ENCODE data around the gene CBX8. TPM values are rescaled to one million over a fixed set of nuclear protein-coding genes. Genes with fewer than 3 reads are reported as not detected.

CBX8 gene
- total RNA-seq, 2 donors from 2014 or later: 4.7 to 4.8 TPM

DNA sequence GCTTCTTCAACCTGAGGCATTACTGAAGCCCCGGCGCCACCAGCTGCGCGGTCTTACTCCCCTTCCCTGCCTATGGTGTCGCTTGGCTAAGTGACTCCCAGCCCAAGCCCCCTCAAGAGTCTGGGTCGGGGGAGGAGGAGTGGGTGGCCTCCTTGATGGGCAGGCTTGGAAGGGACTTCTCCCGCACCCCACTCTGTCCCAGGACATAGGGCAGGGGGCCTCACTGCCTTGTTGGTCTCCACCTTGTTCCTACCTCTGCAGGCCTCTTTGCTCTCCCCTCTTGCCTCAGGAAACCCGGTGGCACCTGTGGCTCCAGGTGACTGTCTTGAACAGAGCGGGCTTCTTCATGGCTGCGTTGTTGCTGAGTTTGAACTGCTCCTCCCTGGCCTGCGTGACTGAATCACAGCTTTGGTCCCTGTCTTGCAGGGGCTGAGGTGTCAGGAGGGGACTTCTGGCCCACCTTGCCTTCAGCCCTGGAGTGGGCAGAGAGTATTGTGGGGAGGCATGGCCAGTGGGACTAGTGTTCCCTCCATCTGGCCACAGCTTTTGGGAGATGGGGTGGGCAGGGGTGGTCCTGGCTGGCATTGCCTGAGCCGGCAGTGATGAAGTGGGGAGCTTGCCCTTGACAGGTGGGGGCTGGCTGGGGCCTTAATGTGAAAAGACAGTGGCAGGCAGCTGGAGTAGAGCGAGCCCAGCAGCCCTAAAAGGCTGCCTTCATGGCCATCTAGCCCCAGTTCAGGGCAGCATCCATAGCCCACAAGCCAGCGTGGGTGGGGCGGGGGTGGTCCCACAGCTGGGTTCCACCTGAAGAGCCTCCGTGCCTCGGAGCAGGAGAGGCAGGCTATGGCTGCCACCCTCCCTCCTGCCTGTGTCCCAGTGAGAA lies 11.6 kb downstream of the CBX8 start:
- intact Hi-C loops (cut with DNase I): no loop called here
- Histone ChIP-seq H3K36me3 (no peaks in the 10 kb centered on the region), H3K9me3 (no peaks in the 10 kb centered on the region), H3K27me3 (replicated peaks; ENCODE audit: insufficient read depth) (peaks cover 6% of the 10 kb centered on the region), H3K27ac (no peak overlapping the region), H3K4me3 (no peak overlapping the region), H3K4me1 (replicated peaks) (no peaks in the 10 kb centered on the region)
- TF ChIP-seq POLR2AphosphoS5 (IDR thresholded peaks at IDR 0.05): no peak
- no peak for TF ChIP-seq POLR2A (IDR thresholded peaks at IDR 0.05)
- TF ChIP-seq, protein P1, sequence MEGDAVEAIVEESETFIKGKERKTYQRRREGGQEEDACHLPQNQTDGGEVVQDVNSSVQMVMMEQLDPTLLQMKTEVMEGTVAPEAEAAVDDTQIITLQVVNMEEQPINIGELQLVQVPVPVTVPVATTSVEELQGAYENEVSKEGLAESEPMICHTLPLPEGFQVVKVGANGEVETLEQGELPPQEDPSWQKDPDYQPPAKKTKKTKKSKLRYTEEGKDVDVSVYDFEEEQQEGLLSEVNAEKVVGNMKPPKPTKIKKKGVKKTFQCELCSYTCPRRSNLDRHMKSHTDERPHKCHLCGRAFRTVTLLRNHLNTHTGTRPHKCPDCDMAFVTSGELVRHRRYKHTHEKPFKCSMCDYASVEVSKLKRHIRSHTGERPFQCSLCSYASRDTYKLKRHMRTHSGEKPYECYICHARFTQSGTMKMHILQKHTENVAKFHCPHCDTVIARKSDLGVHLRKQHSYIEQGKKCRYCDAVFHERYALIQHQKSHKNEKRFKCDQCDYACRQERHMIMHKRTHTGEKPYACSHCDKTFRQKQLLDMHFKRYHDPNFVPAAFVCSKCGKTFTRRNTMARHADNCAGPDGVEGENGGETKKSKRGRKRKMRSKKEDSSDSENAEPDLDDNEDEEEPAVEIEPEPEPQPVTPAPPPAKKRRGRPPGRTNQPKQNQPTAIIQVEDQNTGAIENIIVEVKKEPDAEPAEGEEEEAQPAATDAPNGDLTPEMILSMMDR (IDR thresholded peaks at IDR 0.05): no peak
- WGBS: 97% methylated on average over 15 of the region's 17 CpGs
- DNase-seq (ENCODE audit: low spot score): no peak

DNA sequence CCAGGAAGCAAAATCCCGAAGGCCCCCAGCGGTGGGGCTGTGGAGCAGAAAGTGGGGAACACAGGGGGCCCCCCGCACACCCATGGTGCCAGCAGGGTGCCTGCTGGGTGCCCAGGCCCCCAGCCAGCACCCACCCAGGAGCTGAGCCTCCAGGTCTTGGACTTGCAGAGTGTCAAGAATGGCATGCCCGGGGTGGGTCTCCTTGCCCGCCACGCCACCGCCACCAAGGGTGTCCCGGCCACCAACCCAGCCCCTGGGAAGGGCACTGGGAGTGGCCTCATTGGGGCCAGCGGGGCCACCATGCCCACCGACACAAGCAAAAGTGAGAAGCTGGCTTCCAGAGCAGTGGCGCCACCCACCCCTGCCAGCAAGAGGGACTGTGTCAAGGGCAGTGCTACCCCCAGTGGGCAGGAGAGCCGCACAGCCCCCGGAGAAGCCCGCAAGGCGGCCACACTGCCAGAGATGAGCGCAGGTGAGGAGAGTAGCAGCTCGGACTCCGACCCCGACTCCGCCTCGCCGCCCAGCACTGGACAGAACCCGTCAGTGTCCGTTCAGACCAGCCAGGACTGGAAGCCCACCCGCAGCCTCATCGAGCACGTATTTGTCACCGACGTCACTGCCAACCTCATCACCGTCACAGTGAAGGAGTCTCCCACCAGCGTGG lies 12.4 kb downstream of the CBX8 start:
- 92% methylated on average over 29 of the region's 31 CpGs for WGBS
- no peak overlapping the region for H3K27ac ChIP-seq
- no peaks in the 10 kb centered on the region for H3K4me1 ChIP-seq (replicated peaks)
- no peaks in the 10 kb centered on the region for H3K9me3 ChIP-seq
- no peak overlapping the region for H3K4me3 ChIP-seq
- peaks cover 3% of the 10 kb centered on the region for H3K27me3 ChIP-seq (replicated peaks; ENCODE audit: insufficient read depth)
- H3K36me3 ChIP-seq: no peaks in the 10 kb centered on the region
- TF ChIP-seq POLR2AphosphoS5 (IDR thresholded peaks at IDR 0.05): no peak
- TF ChIP-seq, protein P1 (IDR thresholded peaks at IDR 0.05): no peak
- no peak for TF ChIP-seq POLR2A (IDR thresholded peaks at IDR 0.05)
- intact Hi-C loops (cut with DNase I): no loop called here
- DNase-seq (ENCODE audit: low spot score): no peak

DNA sequence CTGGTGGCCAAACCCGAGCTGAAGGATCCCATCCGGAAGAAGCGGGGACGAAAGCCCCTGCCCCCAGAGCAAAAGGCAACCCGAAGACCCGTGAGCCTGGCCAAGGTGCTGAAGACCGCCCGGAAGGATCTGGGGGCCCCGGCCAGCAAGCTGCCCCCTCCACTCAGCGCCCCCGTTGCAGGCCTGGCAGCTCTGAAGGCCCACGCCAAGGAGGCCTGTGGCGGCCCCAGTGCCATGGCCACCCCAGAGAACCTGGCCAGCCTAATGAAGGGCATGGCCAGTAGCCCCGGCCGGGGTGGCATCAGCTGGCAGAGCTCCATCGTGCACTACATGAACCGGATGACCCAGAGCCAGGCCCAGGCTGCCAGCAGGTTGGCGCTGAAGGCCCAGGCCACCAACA lies 13.0 kb downstream of the CBX8 start:
- WGBS: 94% methylated on average over 17 of the region's 18 CpGs
- Histone ChIP-seq H3K4me1 (replicated peaks) (no peaks in the 10 kb centered on the region), H3K27me3 (replicated peaks; ENCODE audit: insufficient read depth) (no peaks in the 10 kb centered on the region), H3K9me3 (no peaks in the 10 kb centered on the region), H3K36me3 (no peaks in the 10 kb centered on the region), H3K27ac (no peak overlapping the region), H3K4me3 (no peak overlapping the region)
- intact Hi-C loops (cut with DNase I): no loop called here
- TF ChIP-seq, protein P1 (IDR thresholded peaks at IDR 0.05): no peak
- no peak for TF ChIP-seq POLR2AphosphoS5 (IDR thresholded peaks at IDR 0.05)
- no peak for TF ChIP-seq POLR2A (IDR thresholded peaks at IDR 0.05)
- DNase-seq (ENCODE audit: low spot score): no peak

DNA sequence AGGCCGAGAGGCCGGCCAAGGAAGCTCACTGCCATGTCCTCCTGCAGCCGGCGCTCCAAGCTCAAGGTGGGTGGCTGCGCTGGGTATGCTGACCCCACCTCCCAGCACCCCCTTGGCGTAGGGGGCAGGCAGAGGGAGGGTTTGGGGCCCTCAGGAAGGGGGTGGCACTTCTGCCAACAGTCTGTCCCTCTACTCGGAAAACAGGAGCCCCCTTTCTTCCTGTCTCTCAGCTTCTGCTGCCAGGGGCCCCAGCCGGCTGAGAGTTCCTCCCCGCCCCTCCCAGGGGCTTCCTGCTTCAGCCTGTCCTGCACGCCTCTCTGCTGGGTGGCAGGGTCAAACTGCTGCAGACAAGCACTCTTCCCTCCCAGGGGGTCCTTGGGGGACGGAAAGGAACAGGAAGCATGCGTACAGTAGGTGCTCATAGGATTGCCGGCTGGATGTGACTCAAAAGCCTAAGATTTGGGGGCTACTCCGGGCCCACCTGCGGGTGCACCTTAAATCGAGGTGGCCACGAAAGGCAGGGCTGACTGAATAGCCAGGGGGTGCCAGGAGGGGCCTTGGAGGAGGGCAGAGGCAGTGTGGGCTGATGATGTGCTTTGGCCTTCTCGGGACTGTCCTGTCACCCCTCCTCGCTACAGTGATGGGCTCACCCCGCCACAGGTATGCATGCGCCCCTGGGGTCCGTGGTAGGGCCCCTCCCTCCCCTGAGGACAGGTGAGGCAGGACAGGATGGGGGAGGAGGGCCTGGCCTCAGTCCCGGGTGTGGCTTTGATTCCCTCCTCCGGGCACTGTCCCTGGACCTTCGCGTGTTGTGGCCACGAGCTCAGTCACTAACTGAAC lies 14.9 kb downstream of the CBX8 start:
- Histone ChIP-seq H3K27me3 (replicated peaks; ENCODE audit: insufficient read depth) (no peaks in the 10 kb centered on the region), H3K27ac (no peak overlapping the region), H3K9me3 (no peaks in the 10 kb centered on the region), H3K4me3 (no peak overlapping the region), H3K4me1 (replicated peaks) (peaks cover 7% of the 10 kb centered on the region), H3K36me3 (no peaks in the 10 kb centered on the region)
- intact Hi-C loops (cut with DNase I): no loop called here
- TF ChIP-seq, protein P1 (IDR thresholded peaks at IDR 0.05): no peak
- no peak for TF ChIP-seq POLR2A (IDR thresholded peaks at IDR 0.05)
- WGBS: 84% methylated on average over 27 of the region's 27 CpGs
- no peak for DNase-seq (ENCODE audit: low spot score)

Data from prostate gland (tissue), 2 donors.